ENCODE results near the gene CORO2B.
"Not testable (repeated sequence)": the region's sequence is repeated elsewhere in the genome, so short reads cannot be mapped to it uniquely, and the experiment has no call there.

CORO2B gene

GRCh38 chr15:68676011-68676605, 97.3 kb downstream of the CORO2B start:
- DNase-seq (ENCODE audit: low read depth), result no peak

GRCh38 chr15:68676926-68677325, 98.1 kb downstream of the CORO2B start:
- no peak for DNase-seq (ENCODE audit: low read depth)

GRCh38 chr15:68677996-68678395, 99.2 kb downstream of the CORO2B start:
- DNase-seq (ENCODE audit: low read depth), result no peak

GRCh38 chr15:68678746-68679145, 100.0 kb downstream of the CORO2B start:
- DNase-seq (ENCODE audit: low read depth), result no peak

- DNase-seq (ENCODE audit: low read depth), result no peak
Measured at GRCh38 chr15:68679161-68679560, 100.4 kb downstream of the CORO2B start.

- DNase-seq (ENCODE audit: low read depth), result no peak
Measured at GRCh38 chr15:68679961-68680371, 101.2 kb downstream of the CORO2B start.

- not testable (repeated sequence) for DNase-seq (ENCODE audit: low read depth)
Measured at GRCh38 chr15:68680756-68681155, 102.0 kb downstream of the CORO2B start.

GRCh38 chr15:68681836-68682235, 103.0 kb downstream of the CORO2B start:
- DNase-seq (ENCODE audit: low read depth), result no peak

GRCh38 chr15:68682330-68682729, 103.5 kb downstream of the CORO2B start:
- DNase-seq (ENCODE audit: low read depth), result no peak

GRCh38 chr15:68683026-68683425, 104.2 kb downstream of the CORO2B start:
- DNase-seq (ENCODE audit: low read depth), result no peak

- DNase-seq (ENCODE audit: low read depth), result no peak
Measured at GRCh38 chr15:68683551-68683950, 104.8 kb downstream of the CORO2B start.

- DNase-seq (ENCODE audit: low read depth), result no peak
Measured at GRCh38 chr15:68684476-68684875, 105.7 kb downstream of the CORO2B start.

- no peak for DNase-seq (ENCODE audit: low read depth)
Measured at GRCh38 chr15:68687136-68687735, 108.4 kb downstream of the CORO2B start.

GRCh38 chr15:68691705-68692104, 112.9 kb downstream of the CORO2B start:
- DNase-seq (ENCODE audit: low read depth), result no peak

GRCh38 chr15:68693071-68693470, 114.3 kb downstream of the CORO2B start:
- DNase-seq (ENCODE audit: low read depth), result no peak

- no peak for DNase-seq (ENCODE audit: low read depth)
Measured at GRCh38 chr15:68694111-68694510, 115.3 kb downstream of the CORO2B start.

- no peak for DNase-seq (ENCODE audit: low read depth)
Measured at GRCh38 chr15:68695061-68695595, 116.3 kb downstream of the CORO2B start.

GRCh38 chr15:68696414-68697363, 117.9 kb downstream of the CORO2B start:
- no peak for DNase-seq (ENCODE audit: low read depth)

- no peak for DNase-seq (ENCODE audit: low read depth)
Measured at GRCh38 chr15:68697711-68698690, 119.2 kb downstream of the CORO2B start.

GRCh38 chr15:68698708-68699107, 119.9 kb downstream of the CORO2B start:
- DNase-seq (ENCODE audit: low read depth), result no peak

- no peak for DNase-seq (ENCODE audit: low read depth)
Measured at GRCh38 chr15:68699124-68699880, 120.5 kb downstream of the CORO2B start.

All from fibroblast of gingiva (primary cell).